Esophagus muscularis mucosa (tissue), 4 donors: Measurements from ENCODE around the gene SLC2A5. TPM values are rescaled to one million over a fixed set of nuclear protein-coding genes. Genes with fewer than 3 reads are reported as not detected.

Experiments
- DNase-seq: peaks from one replicate; pipeline ENCODE4 v3.0.0-alpha.2; 2017; ENCODE audit errors: extremely low spot score
- H3K27ac ChIP-seq, 4 donors: fragments of 200-600 bp; sonication (generic); replicated peaks in 1 of 4; 1 replicate in 3 of 4; 2 replicates in 1 of 4; pipeline ENCODE4 v1.5.1; 2016 to 2019; ENCODE audit warnings: mild to moderate bottlenecking in 1 of 4
- H3K27me3 ChIP-seq, 4 donors: fragments of 200-600 bp; sonication (generic); one replicate each; pipeline versions ENCODE4 v1.5.1 to v1.6.0; 2016 to 2019
- H3K36me3 ChIP-seq, 4 donors: fragments of 200-600 bp; sonication (generic); one replicate each; pipeline ENCODE4 v1.5.1; 2016 to 2019
- H3K4me1 ChIP-seq, 4 donors: fragments of 200-600 bp; sonication (generic); one replicate each; pipeline ENCODE4 v1.5.1; 2016 to 2019
- H3K4me3 ChIP-seq, 4 donors: fragments of 200-600 bp; sonication (generic); 1 replicate in 2 of 4; 2 replicates in 2 of 4; pipeline ENCODE4 v1.5.1; 2016 to 2019; ENCODE audit warnings: mild to moderate bottlenecking in 4 of 4, moderate library complexity in 1 of 4
- H3K9me3 ChIP-seq, 4 donors: fragments of 200-600 bp; sonication (generic); 1 replicate in 3 of 4; 2 replicates in 1 of 4; pipeline ENCODE4 v1.5.1; 2016 to 2019
- EP300 ChIP-seq: sonication (generic); formaldehyde crosslinking; IDR thresholded peaks from one replicate; pipeline ENCODE4 v1.6.1; 2017; ENCODE audit warnings: antibody characterized with exemption
- POLR2A ChIP-seq: fragments of 450-650 bp; IDR thresholded peaks from one replicate; pipeline ENCODE4 v1.6.1; 2017; ENCODE audit warnings: antibody characterized with exemption, moderate library complexity, mild to moderate bottlenecking, low read depth
- POLR2AphosphoS5 ChIP-seq, 2 donors: sonication (generic); formaldehyde crosslinking; IDR thresholded peaks; one replicate each; pipeline ENCODE4 v1.6.1; 2017; ENCODE audit warnings: antibody characterized with exemption in 2 of 2
- WGBS: methylation state at CpG from one replicate; pipeline ENCODE4 v1.1.5; 2018; 5-methylcytosine and 5-hydroxymethylcytosine counted together
- intact Hi-C: fragments of 100-400 bp; cut with DNase I; formaldehyde crosslinking; loops from one replicate; pipeline ENCODE4 v1.15.1; 2023
- total RNA-seq, 4 donors: library from RNA; depleted of rRNA; stranded (reverse); fragments of >200 nt; gene quantifications; one replicate each; pipeline versions ENCODE4 v1.1.0 to v1.2.1, GENCODE V29; 2016
- TF ChIP-seq, protein P1 (sequence below), 3 experiments: fragments of 200-600 bp in 2 of 3; fragments of 450-650 bp in 1 of 3; sonication (generic) in 2 of 3; IDR thresholded peaks; one replicate each; pipeline ENCODE4 v1.5.1; 2017 to 2019; ENCODE audit warnings: antibody characterized with exemption in 3 of 3, mild to moderate bottlenecking in 2 of 3, moderate library complexity in 1 of 3

SLC2A5 gene
- total RNA-seq, 4 donors from 2014 or later, result 0.06 to 2.0 (median 0.57) TPM; not detected in 1

DNA sequence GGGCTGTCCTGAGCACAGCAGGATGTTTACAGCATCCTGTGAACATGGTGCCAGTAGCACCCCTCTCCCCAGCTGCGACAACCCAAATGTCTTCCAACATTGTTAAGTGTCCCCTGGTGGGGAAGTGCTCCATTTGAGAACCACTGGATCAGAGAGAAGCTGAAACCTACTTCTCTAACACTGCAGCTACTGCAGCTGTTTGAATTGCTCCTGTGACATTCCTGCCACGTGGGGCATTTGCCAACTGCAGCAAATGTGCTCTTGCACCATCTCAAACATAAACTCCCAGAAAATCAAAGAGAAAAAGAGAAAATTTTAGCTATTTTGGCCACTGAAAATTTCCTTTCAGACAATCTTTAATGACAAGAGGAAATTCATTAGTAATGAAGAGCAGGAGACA lies 11.0 kb downstream of the SLC2A5 start:
- H3K4me1 ChIP-seq, result peaks cover 0 to 22% (median 15%) of the 10 kb centered on the region in 4 donors
- no peaks in the 10 kb centered on the region for H3K9me3 ChIP-seq
- H3K4me3 ChIP-seq, result no peak overlapping the region
- H3K27ac ChIP-seq, result no peak overlapping the region
- TF ChIP-seq POLR2A (no peak), POLR2AphosphoS5 (IDR thresholded peaks at IDR 0.05) (no peak), EP300 (no peak)
- TF ChIP-seq, protein P1, sequence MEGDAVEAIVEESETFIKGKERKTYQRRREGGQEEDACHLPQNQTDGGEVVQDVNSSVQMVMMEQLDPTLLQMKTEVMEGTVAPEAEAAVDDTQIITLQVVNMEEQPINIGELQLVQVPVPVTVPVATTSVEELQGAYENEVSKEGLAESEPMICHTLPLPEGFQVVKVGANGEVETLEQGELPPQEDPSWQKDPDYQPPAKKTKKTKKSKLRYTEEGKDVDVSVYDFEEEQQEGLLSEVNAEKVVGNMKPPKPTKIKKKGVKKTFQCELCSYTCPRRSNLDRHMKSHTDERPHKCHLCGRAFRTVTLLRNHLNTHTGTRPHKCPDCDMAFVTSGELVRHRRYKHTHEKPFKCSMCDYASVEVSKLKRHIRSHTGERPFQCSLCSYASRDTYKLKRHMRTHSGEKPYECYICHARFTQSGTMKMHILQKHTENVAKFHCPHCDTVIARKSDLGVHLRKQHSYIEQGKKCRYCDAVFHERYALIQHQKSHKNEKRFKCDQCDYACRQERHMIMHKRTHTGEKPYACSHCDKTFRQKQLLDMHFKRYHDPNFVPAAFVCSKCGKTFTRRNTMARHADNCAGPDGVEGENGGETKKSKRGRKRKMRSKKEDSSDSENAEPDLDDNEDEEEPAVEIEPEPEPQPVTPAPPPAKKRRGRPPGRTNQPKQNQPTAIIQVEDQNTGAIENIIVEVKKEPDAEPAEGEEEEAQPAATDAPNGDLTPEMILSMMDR (IDR thresholded peaks at IDR 0.05), result peak; percentile 42 to 55 (median 48)
- intact Hi-C loops, result no loop called here
- WGBS, result 33% methylated on average over 2 of the region's 2 CpGs
- H3K27me3 ChIP-seq, result no peaks in the 10 kb centered on the region
- no peaks in the 10 kb centered on the region for H3K36me3 ChIP-seq
- DNase-seq, result no peak

DNA sequence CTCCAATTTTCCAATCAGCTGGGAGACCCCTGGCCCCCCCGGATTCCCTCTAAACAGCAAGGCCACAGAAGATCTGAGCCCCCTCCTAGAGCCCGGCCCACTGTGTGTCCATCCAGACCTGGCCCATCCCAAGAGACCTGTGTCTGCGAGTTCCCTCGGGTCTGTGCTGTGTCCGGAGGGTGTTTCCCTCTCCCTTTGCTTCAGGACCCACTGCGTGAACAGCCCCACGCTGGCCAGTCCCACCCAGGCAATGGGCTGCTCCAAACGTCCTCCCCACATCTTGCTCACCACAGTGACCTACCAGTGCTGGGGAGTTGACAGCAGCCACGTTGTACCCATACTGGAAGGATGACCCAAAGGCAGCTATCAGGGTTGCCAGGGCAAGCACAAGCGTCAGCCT lies 11.6 kb downstream of the SLC2A5 start:
- Histone ChIP-seq H3K4me3 (no peak overlapping the region), H3K27me3 (no peaks in the 10 kb centered on the region), H3K36me3 (no peaks in the 10 kb centered on the region), H3K9me3 (no peaks in the 10 kb centered on the region), H3K4me1 (peaks cover 0 to 21% (median 14%) of the 10 kb centered on the region in 4 donors), H3K27ac (no peak overlapping the region)
- TF ChIP-seq, protein P1 (IDR thresholded peaks at IDR 0.05), result no peak
- TF ChIP-seq POLR2AphosphoS5 (IDR thresholded peaks at IDR 0.05) (no peak), EP300 (no peak), POLR2A (no peak)
- DNase-seq, result no peak
- WGBS, result 87% methylated on average over 8 of the region's 10 CpGs
- intact Hi-C loops, result no loop called here

DNA sequence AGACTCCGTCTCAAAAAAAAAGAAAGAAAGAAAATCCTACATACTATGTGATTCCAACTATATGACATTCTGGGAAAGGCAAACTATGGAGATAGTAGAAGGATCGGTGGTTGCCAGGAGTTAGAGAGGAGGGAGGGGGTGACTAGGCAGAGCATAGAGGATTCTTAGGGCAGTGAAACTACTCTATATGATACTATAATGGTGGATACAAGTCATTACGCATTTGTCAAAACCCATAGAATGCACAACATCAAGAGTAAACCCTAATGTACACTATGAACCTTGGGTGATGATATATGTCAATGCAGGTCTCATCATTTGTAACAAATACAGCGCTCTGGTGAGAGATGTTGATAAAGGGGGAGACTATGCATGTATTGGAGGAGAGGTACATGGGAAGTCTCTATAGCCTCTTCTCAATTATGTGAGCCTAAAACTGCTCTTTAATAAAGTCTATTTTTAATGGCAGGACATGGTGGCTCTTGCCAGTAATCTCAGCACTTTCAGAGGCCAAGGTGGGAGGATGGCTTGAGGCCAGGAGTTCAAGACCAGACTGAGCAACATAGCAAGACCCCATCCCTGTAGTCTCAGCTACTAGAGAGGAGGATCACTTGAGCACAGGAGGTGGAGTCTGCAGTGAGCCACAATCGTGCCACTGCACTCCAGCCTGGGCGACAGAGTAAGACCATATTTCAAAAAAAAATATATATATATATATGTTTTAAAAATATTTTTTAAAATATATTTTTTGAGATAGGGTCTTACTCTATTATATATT lies 17.0 kb downstream of the SLC2A5 start:
- intact Hi-C loops, result no loop called here
- H3K27me3 ChIP-seq, result no peaks in the 10 kb centered on the region
- DNase-seq, result no peak
- TF ChIP-seq, protein P1 (IDR thresholded peaks at IDR 0.05), result no peak
- TF ChIP-seq POLR2A (no peak), EP300 (no peak), POLR2AphosphoS5 (IDR thresholded peaks at IDR 0.05) (no peak)
- H3K36me3 ChIP-seq, result no peaks in the 10 kb centered on the region
- WGBS, result 96% methylated on average over 6 of the region's 6 CpGs
- H3K4me3 ChIP-seq, result no peak overlapping the region
- no peak overlapping the region for H3K27ac ChIP-seq
- H3K4me1 ChIP-seq, result no peaks in the 10 kb centered on the region
- H3K9me3 ChIP-seq, result no peaks in the 10 kb centered on the region

DNA sequence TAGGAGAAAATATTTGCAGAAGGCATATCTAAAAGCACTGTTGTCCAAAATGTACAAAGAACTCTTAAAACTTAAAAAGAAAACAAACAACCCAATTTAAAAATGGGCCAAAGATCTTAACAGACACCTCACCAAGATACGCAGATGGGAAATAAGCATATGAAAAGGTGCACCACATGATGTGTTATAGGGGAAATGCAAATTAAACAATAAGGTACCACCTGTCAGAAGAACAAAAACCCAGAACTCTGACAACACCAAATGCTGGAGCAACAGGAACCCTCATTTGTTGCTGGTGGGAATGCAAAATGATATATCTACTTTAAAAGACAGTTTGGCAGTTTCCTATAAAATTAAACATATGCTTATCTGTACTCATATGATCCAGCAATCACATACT lies 18.1 kb downstream of the SLC2A5 start:
- no peak for DNase-seq
- 81% methylated on average over 1 of the region's 1 CpG for WGBS
- Histone ChIP-seq H3K27me3 (no peaks in the 10 kb centered on the region), H3K27ac (no peak overlapping the region), H3K4me1 (no peaks in the 10 kb centered on the region), H3K36me3 (no peaks in the 10 kb centered on the region), H3K4me3 (no peak overlapping the region), H3K9me3 (no peaks in the 10 kb centered on the region)
- intact Hi-C loops, result no loop called here
- TF ChIP-seq POLR2AphosphoS5 (IDR thresholded peaks at IDR 0.05) (no peak), EP300 (no peak), POLR2A (no peak)
- TF ChIP-seq, protein P1 (IDR thresholded peaks at IDR 0.05), result no peak
